ENCODE results near the gene MFSD12. TPM values are rescaled to one million over a fixed set of nuclear protein-coding genes. Genes with fewer than 3 reads are reported as not detected.

The MFSD12 gene
- total RNA-seq, 4 donors from 2014 or later = 36.4 to 90.9 (median 66.7) TPM

GRCh38 chr19:3536429-3537100 lies 20.8 kb downstream of the MFSD12 start:
- no peaks in the 10 kb centered on the region for H3K27me3 ChIP-seq
- no peaks in the 10 kb centered on the region for H3K9me3 ChIP-seq
- H3K36me3 ChIP-seq = peaks cover 42 to 50% of the 10 kb centered on the region in 2 donors
- H3K4me3 ChIP-seq (replicated peaks in 1 of 3) = no peak overlapping the region
- 79 to 86% methylated on average over 14 to 23 of the region's 27 CpGs for whole genome bisulfite sequencing, 2 donors
- TF ChIP-seq CTCF (IDR thresholded peaks at IDR 0.05) (no peak), POLR2A (IDR thresholded peaks at IDR 0.05) (no peak)
- H3K27ac ChIP-seq = no peak overlapping the region
- intact Hi-C loops (cut with DNase I) = no loop called here
- DNase-seq = no peak
- no peaks in the 10 kb centered on the region for H3K4me1 ChIP-seq

GRCh38 chr19:3535981-3536380 lies 21.4 kb downstream of the MFSD12 start:
- H3K36me3 ChIP-seq = peaks cover 48 to 55% of the 10 kb centered on the region in 2 donors
- H3K27ac ChIP-seq = no peak overlapping the region
- 84 to 92% methylated on average over 7 to 10 of the region's 10 CpGs for whole genome bisulfite sequencing, 2 donors
- intact Hi-C loops (cut with DNase I) = no loop called here
- H3K9me3 ChIP-seq = no peaks in the 10 kb centered on the region
- no peak for DNase-seq
- H3K27me3 ChIP-seq = no peaks in the 10 kb centered on the region
- no peaks in the 10 kb centered on the region for H3K4me1 ChIP-seq
- H3K4me3 ChIP-seq (replicated peaks in 1 of 3) = no peak overlapping the region
- TF ChIP-seq CTCF (IDR thresholded peaks at IDR 0.05) (no peak), POLR2A (IDR thresholded peaks at IDR 0.05) (no peak)

- DNase-seq = no peak
- Histone ChIP-seq H3K9me3 (no peaks in the 10 kb centered on the region), H3K4me3 (replicated peaks in 1 of 3) (no peak overlapping the region), H3K4me1 (no peaks in the 10 kb centered on the region), H3K27ac (no peak overlapping the region), H3K36me3 (peaks cover 48 to 59% of the 10 kb centered on the region in 2 donors), H3K27me3 (no peaks in the 10 kb centered on the region)
- 90 to 100% methylated on average over 2 to 7 of the region's 14 CpGs for WGBS, 2 donors
- TF ChIP-seq CTCF (IDR thresholded peaks at IDR 0.05) = no peak
- TF ChIP-seq POLR2A (IDR thresholded peaks at IDR 0.05) = no peak
- intact Hi-C loops (cut with DNase I) = no loop called here
Measured at GRCh38 chr19:3535563-3535965, 21.8 kb downstream of the MFSD12 start.

- TF ChIP-seq CTCF (IDR thresholded peaks at IDR 0.05) (no peak), POLR2A (IDR thresholded peaks at IDR 0.05) (no peak)
- H3K9me3 ChIP-seq = no peaks in the 10 kb centered on the region
- no peaks in the 10 kb centered on the region for H3K27me3 ChIP-seq
- intact Hi-C loops (cut with DNase I) = no loop called here
- H3K4me1 ChIP-seq = no peaks in the 10 kb centered on the region
- no peak overlapping the region for H3K27ac ChIP-seq
- WGBS, 2 donors = 100% methylated on average over 1 of the region's 9 CpGs
- H3K36me3 ChIP-seq = peaks cover 48 to 59% of the 10 kb centered on the region in 2 donors
- H3K4me3 ChIP-seq (replicated peaks in 1 of 3) = no peak overlapping the region
- DNase-seq = no peak
Measured at GRCh38 chr19:3535235-3535535, 22.2 kb downstream of the MFSD12 start.

- intact Hi-C loops (cut with DNase I) = no loop called here
- no peak for DNase-seq
- Histone ChIP-seq H3K9me3 (no peaks in the 10 kb centered on the region), H3K36me3 (peaks cover 48 to 59% of the 10 kb centered on the region in 2 donors), H3K27me3 (no peaks in the 10 kb centered on the region), H3K27ac (no peak overlapping the region), H3K4me3 (replicated peaks in 1 of 3) (no peak overlapping the region), H3K4me1 (no peaks in the 10 kb centered on the region)
- TF ChIP-seq CTCF (IDR thresholded peaks at IDR 0.05) (no peak), POLR2A (IDR thresholded peaks at IDR 0.05) (no peak)
- 94 to 96% methylated on average over 25 to 29 of the region's 38 CpGs for WGBS, 2 donors
Measured at GRCh38 chr19:3534375-3535234, 22.8 kb downstream of the MFSD12 start.

All from thyroid gland (tissue), 4 donors.